ENCODE measurements around the gene CDKN2A.

The CDKN2A gene

DNA sequence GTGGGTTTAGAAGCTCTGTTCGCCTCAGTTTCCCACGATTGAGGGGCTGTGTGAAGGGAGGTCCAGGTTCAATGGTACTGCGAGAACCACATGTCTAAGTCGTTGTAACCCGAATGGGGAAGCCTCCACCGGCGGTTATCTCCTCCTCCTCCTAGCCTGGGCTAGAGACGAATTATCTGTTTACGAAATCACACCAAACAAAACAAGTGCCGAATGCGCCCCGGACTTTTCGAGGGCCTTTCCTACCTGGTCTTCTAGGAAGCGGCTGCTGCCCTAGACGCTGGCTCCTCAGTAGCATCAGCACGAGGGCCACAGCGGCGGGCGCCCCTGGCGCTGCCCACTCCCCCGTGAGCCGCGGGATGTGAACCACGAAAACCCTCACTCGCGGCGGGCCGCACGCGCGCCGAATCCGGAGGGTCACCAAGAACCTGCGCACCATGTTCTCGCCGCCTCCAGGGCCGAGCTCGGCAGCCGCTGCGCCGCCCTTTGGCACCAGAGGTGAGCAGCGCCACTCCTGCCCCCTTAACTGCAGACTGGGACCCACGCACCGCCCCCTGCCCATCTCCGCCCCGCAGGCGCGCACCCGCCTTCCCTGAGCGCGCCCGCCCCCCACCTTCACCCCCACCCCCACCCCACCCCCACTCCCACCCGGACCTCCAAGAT lies at the start of gene CDKN2A:
CDKN2A (minus strand) TSS at position 500 of the 663 bp plus-strand sequence.
- no peaks in the 10 kb centered on the region for H3K9me3 ChIP-seq (ENCODE audit: control insufficient read depth in 1 of 2, low read length in 2 of 2)
- H3K27ac ChIP-seq (ENCODE audit: low read length): peak within 1 kb of the TSS; percentile 72
- peaks cover 26% of the 10 kb centered on the region for H3K27me3 ChIP-seq (ENCODE audit: low read depth, low read length)
- H3K4me1 ChIP-seq (ENCODE audit: control insufficient read depth in 1 of 2, insufficient read depth in 2 of 2, low read length in 2 of 2): peaks cover 0 to 13% of the 10 kb centered on the region in 2 donors
- peaks cover 0 to 3% of the 10 kb centered on the region in 2 donors for H3K36me3 ChIP-seq (ENCODE audit: control insufficient read depth in 1 of 2, insufficient read depth in 2 of 2, low read length in 2 of 2)
- H3K4me3 ChIP-seq (ENCODE audit: low read depth in 1 of 2, low read length in 2 of 2): peak within 1 kb of the TSS; percentile 90 to 93

DNA sequence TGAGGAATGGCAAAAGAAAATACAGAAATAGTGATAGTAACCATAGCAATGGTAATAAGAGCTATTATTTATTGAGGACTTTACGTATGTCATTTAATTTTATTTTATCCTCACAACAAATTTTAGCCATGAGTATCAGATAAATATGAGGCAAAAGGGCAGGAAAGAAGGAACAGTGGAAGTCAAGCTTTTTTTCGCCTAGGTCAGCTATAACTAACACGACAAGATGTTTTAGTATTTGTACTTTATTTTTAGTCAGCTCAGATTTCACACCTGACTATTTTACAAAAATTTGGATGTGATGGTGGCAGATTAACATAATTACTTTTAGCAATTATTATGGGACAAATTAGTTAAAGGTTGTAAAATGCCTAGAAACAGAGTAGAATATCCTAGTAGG lies 49.7 kb upstream of the CDKN2A start:
- Histone ChIP-seq H3K9me3 (ENCODE audit: control insufficient read depth in 1 of 2, low read length in 2 of 2) (no peaks in the 10 kb centered on the region), H3K27me3 (ENCODE audit: low read depth, low read length) (no peaks in the 10 kb centered on the region), H3K4me1 (ENCODE audit: control insufficient read depth in 1 of 2, insufficient read depth in 2 of 2, low read length in 2 of 2) (peaks cover 0 to 4% of the 10 kb centered on the region in 2 donors), H3K36me3 (ENCODE audit: control insufficient read depth in 1 of 2, insufficient read depth in 2 of 2, low read length in 2 of 2) (no peaks in the 10 kb centered on the region), H3K27ac (ENCODE audit: low read length) (no peak overlapping the region), H3K4me3 (ENCODE audit: low read depth in 1 of 2, low read length in 2 of 2) (no peak overlapping the region)

GRCh38 chr9:22041775-22042174 lies 47.6 kb upstream of the CDKN2A start:
- no peak overlapping the region for H3K27ac ChIP-seq (ENCODE audit: low read length)
- no peaks in the 10 kb centered on the region for H3K9me3 ChIP-seq (ENCODE audit: control insufficient read depth in 1 of 2, low read length in 2 of 2)
- H3K27me3 ChIP-seq (ENCODE audit: low read depth, low read length): no peaks in the 10 kb centered on the region
- H3K4me1 ChIP-seq (ENCODE audit: control insufficient read depth in 1 of 2, insufficient read depth in 2 of 2, low read length in 2 of 2): peaks cover 0 to 4% of the 10 kb centered on the region in 2 donors
- H3K4me3 ChIP-seq (ENCODE audit: low read depth in 1 of 2, low read length in 2 of 2): no peak overlapping the region
- H3K36me3 ChIP-seq (ENCODE audit: control insufficient read depth in 1 of 2, insufficient read depth in 2 of 2, low read length in 2 of 2): no peaks in the 10 kb centered on the region

- Histone ChIP-seq H3K36me3 (ENCODE audit: control insufficient read depth in 1 of 2, insufficient read depth in 2 of 2, low read length in 2 of 2) (no peaks in the 10 kb centered on the region), H3K4me1 (ENCODE audit: control insufficient read depth in 1 of 2, insufficient read depth in 2 of 2, low read length in 2 of 2) (peaks cover 0 to 4% of the 10 kb centered on the region in 2 donors), H3K4me3 (ENCODE audit: low read depth in 1 of 2, low read length in 2 of 2) (no peak overlapping the region), H3K27ac (ENCODE audit: low read length) (no peak overlapping the region), H3K9me3 (ENCODE audit: control insufficient read depth in 1 of 2, low read length in 2 of 2) (no peaks in the 10 kb centered on the region), H3K27me3 (ENCODE audit: low read depth, low read length) (no peaks in the 10 kb centered on the region)
Observed at GRCh38 chr9:22041344-22041743, 47.2 kb upstream of the CDKN2A start.

GRCh38 chr9:22040760-22041159 lies 46.6 kb upstream of the CDKN2A start:
- Histone ChIP-seq H3K4me1 (ENCODE audit: control insufficient read depth in 1 of 2, insufficient read depth in 2 of 2, low read length in 2 of 2) (peaks cover 0 to 4% of the 10 kb centered on the region in 2 donors), H3K36me3 (ENCODE audit: control insufficient read depth in 1 of 2, insufficient read depth in 2 of 2, low read length in 2 of 2) (no peaks in the 10 kb centered on the region), H3K4me3 (ENCODE audit: low read depth in 1 of 2, low read length in 2 of 2) (no peak overlapping the region), H3K9me3 (ENCODE audit: control insufficient read depth in 1 of 2, low read length in 2 of 2) (no peaks in the 10 kb centered on the region), H3K27me3 (ENCODE audit: low read depth, low read length) (no peaks in the 10 kb centered on the region), H3K27ac (ENCODE audit: low read length) (no peak overlapping the region)

DNA sequence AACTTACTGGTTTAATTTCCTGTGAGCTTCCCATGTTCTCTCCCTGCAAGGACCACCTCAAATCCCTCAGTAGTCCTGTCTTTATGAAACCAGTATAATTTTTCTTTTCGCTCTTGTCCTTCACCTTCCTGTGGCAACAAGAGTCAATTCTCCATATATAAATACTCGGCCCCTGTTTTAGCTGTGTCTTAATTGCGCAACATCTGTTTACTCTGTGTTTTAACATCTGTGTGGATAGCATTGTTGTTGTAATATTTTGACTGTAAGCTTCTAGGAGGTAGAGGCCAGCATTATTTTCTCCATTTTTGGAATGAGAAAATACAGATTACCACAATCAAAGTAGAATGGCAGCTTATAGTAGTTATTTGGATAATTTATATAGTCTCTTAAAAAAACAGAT lies 45.1 kb upstream of the CDKN2A start:
- H3K4me3 ChIP-seq (ENCODE audit: low read depth in 1 of 2, low read length in 2 of 2): no peak overlapping the region
- H3K4me1 ChIP-seq (ENCODE audit: control insufficient read depth in 1 of 2, insufficient read depth in 2 of 2, low read length in 2 of 2): peaks cover 0 to 4% of the 10 kb centered on the region in 2 donors
- H3K27ac ChIP-seq (ENCODE audit: low read length): no peak overlapping the region
- no peaks in the 10 kb centered on the region for H3K36me3 ChIP-seq (ENCODE audit: control insufficient read depth in 1 of 2, insufficient read depth in 2 of 2, low read length in 2 of 2)
- H3K9me3 ChIP-seq (ENCODE audit: control insufficient read depth in 1 of 2, low read length in 2 of 2): no peaks in the 10 kb centered on the region
- no peaks in the 10 kb centered on the region for H3K27me3 ChIP-seq (ENCODE audit: low read depth, low read length)

GRCh38 chr9:22037954-22038690 lies 43.9 kb upstream of the CDKN2A start:
- H3K4me1 ChIP-seq (ENCODE audit: control insufficient read depth in 1 of 2, insufficient read depth in 2 of 2, low read length in 2 of 2): peaks cover 0 to 4% of the 10 kb centered on the region in 2 donors
- H3K27me3 ChIP-seq (ENCODE audit: low read depth, low read length): no peaks in the 10 kb centered on the region
- H3K9me3 ChIP-seq (ENCODE audit: control insufficient read depth in 1 of 2, low read length in 2 of 2): no peaks in the 10 kb centered on the region
- H3K36me3 ChIP-seq (ENCODE audit: control insufficient read depth in 1 of 2, insufficient read depth in 2 of 2, low read length in 2 of 2): no peaks in the 10 kb centered on the region
- H3K27ac ChIP-seq (ENCODE audit: low read length): no peak overlapping the region
- H3K4me3 ChIP-seq (ENCODE audit: low read depth in 1 of 2, low read length in 2 of 2): no peak overlapping the region

- Histone ChIP-seq H3K27ac (ENCODE audit: low read length) (no peak overlapping the region), H3K4me1 (ENCODE audit: control insufficient read depth in 1 of 2, insufficient read depth in 2 of 2, low read length in 2 of 2) (peaks cover 0 to 4% of the 10 kb centered on the region in 2 donors), H3K27me3 (ENCODE audit: low read depth, low read length) (no peaks in the 10 kb centered on the region), H3K9me3 (ENCODE audit: control insufficient read depth in 1 of 2, low read length in 2 of 2) (no peaks in the 10 kb centered on the region), H3K36me3 (ENCODE audit: control insufficient read depth in 1 of 2, insufficient read depth in 2 of 2, low read length in 2 of 2) (no peaks in the 10 kb centered on the region), H3K4me3 (ENCODE audit: low read depth in 1 of 2, low read length in 2 of 2) (no peak overlapping the region)
Observed at GRCh38 chr9:22036866-22037626, 42.9 kb upstream of the CDKN2A start.

GRCh38 chr9:22035591-22036011 lies 41.4 kb upstream of the CDKN2A start:
- H3K27ac ChIP-seq (ENCODE audit: low read length): no peak overlapping the region
- H3K4me1 ChIP-seq (ENCODE audit: control insufficient read depth in 1 of 2, insufficient read depth in 2 of 2, low read length in 2 of 2): peaks cover 0 to 4% of the 10 kb centered on the region in 2 donors
- H3K27me3 ChIP-seq (ENCODE audit: low read depth, low read length): no peaks in the 10 kb centered on the region
- H3K4me3 ChIP-seq (ENCODE audit: low read depth in 1 of 2, low read length in 2 of 2): no peak overlapping the region
- H3K36me3 ChIP-seq (ENCODE audit: control insufficient read depth in 1 of 2, insufficient read depth in 2 of 2, low read length in 2 of 2): no peaks in the 10 kb centered on the region
- H3K9me3 ChIP-seq (ENCODE audit: control insufficient read depth in 1 of 2, low read length in 2 of 2): no peaks in the 10 kb centered on the region

GRCh38 chr9:22033012-22033630 lies 38.9 kb upstream of the CDKN2A start:
- Histone ChIP-seq H3K27me3 (ENCODE audit: low read depth, low read length) (no peaks in the 10 kb centered on the region), H3K27ac (ENCODE audit: low read length) (no peak overlapping the region), H3K36me3 (ENCODE audit: control insufficient read depth in 1 of 2, insufficient read depth in 2 of 2, low read length in 2 of 2) (no peaks in the 10 kb centered on the region)

More at GRCh38 chr9:22033012-22033630, 38.9 kb upstream of the CDKN2A start:
- H3K9me3 ChIP-seq (ENCODE audit: control insufficient read depth in 1 of 2, low read length in 2 of 2): no peaks in the 10 kb centered on the region
- H3K4me1 ChIP-seq (ENCODE audit: control insufficient read depth in 1 of 2, insufficient read depth in 2 of 2, low read length in 2 of 2): no peaks in the 10 kb centered on the region
- no peak overlapping the region for H3K4me3 ChIP-seq (ENCODE audit: low read depth in 1 of 2, low read length in 2 of 2)

Data from muscle layer of duodenum (tissue), 2 donors.